GM19395 (cell line): Measurements from ENCODE around the gene EHBP1L1.
"Not testable (repeated sequence)": the region's sequence is repeated elsewhere in the genome, so short reads cannot be mapped to it uniquely, and the experiment has no call there.

ENCODE experiments used
- ATAC-seq: cut with Tn5 transposase; IDR thresholded peaks from one replicate; pipeline ENCODE4 v1.9.1; 2021; ENCODE audit warnings: mild to moderate bottlenecking, moderate library complexity; ENCODE audit not compliant: unreplicated experiment

EHBP1L1 gene

DNA sequence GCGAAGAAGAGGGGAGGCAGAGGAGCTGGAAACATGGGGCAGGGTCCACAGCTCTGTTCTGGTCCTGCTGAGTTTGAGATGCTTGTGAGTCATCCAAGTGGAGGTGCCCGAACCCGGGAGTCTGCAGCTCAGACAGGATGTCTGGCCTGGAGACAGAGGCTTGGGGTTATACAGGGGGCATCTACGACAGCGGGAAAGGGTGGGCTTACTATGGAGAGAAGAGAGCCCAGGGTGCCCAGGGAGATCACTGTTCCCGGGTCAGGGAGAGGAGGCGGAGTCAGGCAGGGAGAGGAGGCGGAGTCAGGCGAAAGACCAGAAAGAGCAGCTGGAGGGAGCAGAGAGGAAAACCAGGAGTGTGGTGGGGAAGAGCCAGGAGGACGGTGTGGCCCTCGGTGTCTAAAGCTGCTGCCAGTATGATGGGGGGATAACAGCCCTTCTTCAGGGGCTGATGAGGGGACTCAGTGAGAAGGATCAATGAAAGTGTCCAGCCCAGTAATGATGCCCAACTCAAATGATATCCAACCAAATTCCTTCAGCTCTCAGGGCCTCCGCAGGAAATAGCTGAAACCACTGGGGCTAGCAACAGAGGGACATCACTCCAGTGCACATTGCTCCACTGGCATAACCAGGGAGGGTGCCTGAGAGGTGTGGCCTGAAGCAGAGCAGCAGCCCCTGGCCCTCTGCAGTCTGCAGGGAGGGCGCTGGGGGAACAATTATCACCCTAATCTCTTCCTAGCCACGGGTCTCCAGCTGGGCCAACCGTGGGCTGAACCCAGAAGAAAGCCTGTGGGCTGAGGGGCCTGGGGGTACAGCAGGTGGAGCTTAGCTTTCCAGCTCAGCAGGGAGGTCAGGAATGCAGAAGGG lies 15.1 kb upstream of the EHBP1L1 start:
- ATAC-seq: no peak

DNA sequence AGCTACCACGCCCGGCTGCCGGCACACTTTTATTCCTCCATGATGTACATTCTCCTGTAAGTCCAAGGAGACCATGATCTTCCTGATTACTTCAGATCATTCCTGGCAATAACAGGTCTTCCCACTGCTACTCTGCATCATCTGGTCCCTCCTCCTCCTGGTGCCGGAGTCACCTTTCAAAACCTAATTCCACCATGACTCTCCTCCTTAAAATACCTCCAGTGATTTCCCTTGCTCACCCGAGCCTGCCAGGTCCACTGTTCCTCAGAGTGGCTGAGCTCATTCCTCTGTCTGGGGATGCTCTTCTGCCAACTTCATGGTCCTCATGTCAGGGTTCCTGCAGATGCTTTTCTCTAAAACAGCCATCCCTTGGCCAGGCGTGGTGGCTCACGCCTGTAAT lies 13.8 kb upstream of the EHBP1L1 start:
- ATAC-seq: no peak

DNA sequence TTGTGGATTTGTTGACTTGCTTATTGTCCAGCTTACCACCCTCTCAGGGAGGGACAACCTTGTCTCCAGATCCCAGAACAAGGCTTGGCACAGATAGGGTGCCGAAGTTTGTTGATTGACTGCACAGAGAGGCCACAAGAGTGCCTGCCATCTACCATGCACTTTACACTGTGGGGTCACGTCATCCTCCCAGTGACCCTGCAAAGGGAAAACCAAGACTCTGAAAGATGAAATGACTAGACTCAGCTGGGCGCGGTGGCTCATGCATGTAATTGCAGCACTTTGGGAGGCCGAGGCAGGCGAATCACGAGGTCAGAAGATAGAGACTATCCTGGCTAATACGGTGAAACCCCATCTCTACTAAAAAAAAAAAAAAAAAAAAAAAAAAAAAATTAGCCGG lies 13.1 kb upstream of the EHBP1L1 start:
- ATAC-seq: no peak

DNA sequence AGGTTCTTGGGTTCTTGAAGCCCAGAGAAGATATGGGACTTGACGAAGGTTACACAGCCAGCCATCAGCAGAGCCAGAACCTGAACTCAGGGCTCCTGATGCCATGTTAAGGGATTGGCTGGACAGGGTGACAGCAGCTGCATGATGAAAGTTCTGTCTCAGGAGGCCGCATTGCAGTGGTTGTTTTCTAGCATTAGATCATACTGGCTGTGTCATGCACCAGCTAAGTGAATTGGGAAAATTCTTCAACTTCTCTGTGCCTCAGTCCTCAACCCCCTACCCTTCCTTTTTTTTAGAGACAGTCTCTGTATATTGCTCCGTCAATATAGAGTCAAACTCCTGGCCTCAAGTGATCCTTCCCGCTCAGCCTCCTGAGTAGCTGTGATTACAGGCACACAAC lies 12.3 kb upstream of the EHBP1L1 start:
- ATAC-seq: no peak

DNA sequence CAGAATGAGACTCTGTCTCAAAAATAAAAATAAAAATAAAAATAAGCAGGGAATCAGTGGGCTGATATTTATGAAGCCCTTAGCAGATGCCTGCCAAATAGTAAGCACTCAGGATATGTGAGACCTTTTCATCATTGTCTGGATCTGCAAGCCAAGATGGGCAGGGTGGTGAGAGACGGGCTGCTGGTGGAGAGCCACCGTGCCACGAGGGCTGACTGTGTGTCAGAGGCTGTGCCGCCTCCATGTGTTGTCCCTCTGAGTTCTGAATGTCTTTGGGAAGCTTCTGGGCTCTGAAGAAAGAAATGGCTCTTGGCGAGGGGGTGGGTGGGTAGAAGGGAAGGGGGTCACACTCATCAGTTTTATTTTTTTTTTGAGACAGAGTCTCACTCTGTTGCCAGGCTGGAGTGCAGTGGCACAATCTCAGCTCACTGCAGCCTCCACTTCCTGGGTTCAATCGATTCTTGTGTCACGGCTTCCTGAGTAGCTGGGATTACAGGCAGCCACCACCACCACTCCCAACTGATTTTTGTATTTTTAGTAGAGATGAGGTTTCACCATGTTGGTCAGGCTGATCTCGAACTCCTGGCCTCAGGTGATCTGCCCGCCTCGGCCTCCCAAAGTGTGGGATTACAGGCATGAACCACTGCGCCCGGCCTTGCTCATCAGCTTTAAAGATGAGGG lies 10.8 kb upstream of the EHBP1L1 start:
- not testable (repeated sequence) for ATAC-seq

DNA sequence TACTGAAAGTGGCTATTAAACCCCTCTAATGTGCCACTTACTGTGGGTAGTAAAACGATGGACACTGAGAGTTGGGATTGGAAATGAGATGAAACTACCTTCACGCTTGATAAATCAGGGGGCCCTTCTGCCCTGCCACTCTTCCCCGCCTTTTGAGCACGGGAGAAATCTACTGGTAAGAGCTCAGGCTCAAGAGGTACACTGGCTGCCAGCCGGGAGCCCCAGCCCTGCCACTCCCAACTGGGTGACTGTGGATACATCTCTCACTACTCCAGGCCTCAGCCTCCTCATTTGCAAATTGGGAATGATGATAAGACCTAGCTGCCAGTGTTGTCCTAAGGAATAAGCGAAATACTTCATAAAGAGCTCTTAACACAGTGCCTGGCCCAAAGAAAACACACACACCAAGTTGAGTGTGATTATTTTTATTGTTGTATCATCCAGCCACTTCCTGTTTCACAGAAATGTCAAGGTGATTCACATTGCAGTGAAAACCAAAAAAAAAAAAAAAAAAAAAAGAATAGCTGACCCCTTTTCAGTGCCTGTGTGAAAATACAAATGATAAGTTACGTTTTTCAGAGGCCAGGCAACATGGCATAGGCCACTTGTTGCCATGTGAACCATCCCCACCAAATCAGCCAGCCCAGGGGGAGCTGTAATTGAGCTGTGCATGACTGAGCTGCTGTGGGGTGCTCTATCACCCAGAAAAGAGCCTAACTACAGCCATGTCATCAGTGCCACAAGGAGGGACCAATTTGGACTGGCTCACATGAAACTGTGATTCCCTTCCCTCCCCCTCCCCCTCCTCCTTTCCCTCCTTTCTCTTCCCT lies 10.0 kb upstream of the EHBP1L1 start:
- no peak for ATAC-seq

DNA sequence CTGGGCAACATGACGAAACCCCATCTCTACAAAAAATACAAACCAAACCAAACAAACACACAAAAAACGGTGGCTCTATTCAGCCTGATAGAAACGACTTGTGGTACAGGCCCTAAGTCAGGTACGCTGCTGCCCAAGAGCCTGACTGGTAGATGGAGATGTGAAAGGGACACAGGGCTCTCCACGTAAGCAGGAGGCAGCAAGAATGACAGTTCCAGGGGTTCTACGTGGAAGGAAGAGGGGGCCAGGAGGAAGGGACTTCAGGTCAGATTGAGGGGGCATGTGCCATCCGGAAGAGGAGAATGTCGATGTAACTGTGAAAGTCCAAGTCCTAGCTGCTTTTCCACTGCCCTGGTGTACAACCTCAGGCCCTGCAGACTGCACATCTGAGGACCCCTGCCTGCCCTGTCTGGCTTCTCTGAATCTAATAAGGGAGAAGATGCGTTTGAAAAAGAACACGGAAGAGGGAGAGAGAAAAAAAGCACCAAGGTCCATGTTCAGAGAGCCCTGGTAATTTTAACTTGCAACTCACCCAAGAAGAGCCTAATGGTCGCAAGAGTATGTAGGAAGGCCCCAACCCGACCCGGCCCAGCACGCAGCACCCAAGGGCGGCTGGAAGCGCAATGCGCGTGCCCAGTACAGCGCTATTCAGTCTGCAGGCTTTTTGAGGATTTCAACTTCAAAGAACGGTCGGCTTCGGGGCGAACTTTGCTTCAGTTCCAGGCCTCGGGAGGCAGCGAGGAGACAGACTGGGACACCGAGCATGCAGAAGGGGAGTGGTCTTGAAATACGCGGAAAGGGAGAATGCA lies 6.5 kb upstream of the EHBP1L1 start:
- ATAC-seq: peak; percentile 11

DNA sequence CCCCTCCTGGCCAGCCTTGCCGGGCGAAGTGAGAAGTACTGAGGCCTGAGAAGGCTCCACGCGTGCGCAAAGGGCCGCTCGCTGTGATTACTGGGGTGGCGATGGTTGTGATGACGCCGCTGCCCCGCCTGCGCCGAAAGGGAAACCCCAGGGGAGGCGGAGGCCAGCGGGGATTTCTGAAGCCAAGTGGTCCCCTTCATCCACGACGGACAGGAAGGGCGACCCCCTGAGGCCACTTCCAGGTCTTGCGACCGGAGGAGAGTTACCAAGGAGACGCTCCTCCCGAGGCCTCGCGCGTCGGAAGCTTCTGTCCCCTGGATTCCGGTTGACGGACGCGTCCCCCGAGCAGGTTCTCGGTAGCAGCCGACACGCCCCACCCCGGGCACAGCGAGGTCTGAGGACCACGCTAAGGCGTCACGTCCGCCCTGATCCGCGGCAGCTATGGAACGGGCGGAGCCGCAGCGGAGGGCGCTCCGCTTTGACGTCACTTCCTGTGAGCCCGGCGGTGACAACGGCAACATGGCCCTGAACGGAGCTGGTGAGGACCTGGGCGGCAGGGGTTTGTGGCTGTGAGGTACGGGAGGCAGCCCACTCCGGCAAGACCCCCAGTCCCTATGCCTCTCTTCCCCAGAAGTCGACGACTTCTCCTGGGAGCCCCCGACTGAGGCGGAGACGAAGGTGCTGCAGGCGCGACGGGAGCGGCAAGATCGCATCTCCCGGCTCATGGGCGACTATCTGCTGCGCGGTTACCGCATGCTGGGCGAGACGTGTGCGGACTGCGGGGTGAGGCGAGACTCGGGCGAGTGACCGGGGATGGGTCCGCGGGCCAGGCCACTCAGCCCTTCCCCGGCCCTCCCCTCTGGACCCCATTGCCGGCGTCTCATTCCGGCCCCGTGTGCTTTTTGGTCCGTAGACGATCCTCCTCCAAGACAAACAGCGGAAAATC lies 5.6 kb upstream of the EHBP1L1 start, which contains the start of gene ZNRD2:
TSS of gene ZNRD2 (plus strand) at position 505 of the 946 bp plus-strand sequence. CDS start at position 520, 15 bp downstream.
- ATAC-seq: peak; percentile 65

DNA sequence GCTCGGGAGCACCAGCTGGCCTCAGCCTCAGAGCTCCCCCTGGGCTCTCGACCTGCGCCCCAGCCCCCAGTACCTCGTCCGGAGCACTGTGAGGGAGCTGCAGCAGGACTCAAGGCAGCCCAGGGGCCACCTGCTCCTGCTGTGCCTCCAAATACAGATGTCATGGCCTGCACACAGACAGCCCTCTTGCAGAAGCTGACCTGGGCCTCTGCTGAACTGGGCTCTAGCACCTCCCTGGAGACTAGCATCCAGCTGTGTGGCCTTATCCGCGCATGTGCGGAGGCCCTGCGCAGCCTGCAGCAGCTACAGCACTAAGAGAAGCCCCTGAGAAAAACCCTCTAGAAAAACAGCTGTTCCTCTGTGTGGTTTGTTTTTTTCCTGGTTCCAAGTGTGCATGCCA lies 4.4 kb upstream of the EHBP1L1 start:
- ATAC-seq: no peak

DNA sequence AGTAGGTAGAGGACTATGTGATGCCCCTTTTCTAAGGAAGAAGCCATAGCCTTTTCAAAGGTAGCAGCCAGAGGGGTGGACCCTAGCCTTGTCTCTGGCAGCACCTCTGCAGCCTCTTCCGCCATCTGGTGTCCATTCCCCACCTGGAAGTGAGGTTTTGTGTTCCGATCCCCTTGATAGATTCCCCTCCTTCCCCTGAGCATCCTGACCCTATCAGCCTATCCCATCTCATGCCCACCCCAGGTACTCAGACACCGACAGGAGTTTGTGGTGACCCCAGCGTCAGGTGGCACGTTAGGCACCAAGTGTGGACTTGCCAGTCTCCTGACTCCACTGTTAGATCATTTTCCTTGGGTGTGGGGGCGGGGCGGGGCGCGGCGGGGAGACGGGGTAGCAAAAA lies 3.9 kb upstream of the EHBP1L1 start:
- ATAC-seq: no peak

DNA sequence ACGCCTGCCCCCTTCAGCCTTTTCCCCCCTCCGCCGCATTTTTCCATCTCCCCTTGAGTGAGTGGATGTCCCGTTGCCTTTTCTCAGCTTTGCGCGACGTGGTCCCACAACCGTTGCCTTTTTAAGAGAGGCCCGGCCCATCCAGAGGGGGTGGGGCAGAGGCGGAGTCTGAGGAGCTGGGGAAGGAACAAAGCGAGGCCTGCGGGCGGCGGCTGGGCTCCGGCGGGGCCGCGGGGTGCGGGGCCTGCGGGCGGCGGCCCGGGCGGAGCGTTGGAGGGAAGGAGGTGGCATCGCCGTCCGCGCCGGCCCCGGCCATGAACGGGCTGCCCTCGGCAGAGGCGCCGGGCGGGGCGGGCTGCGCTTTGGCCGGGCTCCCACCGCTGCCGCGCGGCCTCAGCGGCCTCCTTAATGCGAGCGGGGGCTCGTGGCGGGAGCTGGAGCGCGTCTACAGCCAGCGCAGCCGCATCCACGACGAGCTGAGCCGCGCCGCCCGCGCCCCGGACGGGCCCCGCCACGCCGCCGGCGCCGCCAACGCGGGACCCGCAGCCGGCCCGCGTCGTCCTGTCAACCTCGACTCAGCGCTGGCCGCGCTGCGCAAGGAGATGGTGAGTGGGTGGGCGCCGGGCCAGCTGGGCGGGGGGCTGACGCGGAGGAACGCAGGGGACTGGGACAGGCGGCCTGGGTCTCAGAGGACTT lies 3.3 kb upstream of the EHBP1L1 start, which contains the start of gene FAM89B:
TSS of gene FAM89B (plus strand) at position 183 of the 696 bp plus-strand sequence. CDS start at position 315, 132 bp downstream.
- no peak for ATAC-seq

DNA sequence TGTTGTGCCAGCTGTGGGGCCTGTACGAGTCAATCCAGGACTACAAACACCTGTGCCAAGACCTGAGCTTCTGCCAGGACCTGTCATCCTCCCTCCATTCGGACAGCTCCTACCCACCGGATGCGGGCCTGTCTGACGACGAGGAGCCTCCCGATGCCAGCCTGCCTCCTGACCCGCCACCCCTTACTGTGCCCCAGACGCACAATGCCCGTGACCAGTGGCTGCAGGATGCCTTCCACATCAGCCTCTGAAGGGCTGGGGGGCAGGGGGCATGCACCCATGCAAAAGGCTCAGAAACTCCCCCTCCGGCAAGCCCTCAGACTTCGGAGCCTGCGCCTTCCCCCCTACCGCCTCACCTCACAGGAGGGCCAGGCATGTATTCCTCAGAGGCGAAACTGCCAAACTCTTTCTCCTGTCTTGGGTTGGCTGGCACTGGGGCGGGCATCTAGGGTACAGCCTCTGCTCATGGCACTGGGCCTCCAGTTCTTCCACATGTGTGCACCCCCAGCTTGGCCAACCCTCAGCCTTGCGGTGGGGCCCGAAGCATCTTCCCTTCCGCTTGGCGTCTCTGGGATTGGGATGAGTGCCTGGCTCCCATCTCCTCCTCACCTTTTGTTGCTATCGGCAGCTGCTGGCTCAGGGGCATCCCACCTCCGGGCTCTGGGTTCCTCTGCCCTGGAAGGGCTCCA lies 2.3 kb upstream of the EHBP1L1 start:
- no peak for ATAC-seq

DNA sequence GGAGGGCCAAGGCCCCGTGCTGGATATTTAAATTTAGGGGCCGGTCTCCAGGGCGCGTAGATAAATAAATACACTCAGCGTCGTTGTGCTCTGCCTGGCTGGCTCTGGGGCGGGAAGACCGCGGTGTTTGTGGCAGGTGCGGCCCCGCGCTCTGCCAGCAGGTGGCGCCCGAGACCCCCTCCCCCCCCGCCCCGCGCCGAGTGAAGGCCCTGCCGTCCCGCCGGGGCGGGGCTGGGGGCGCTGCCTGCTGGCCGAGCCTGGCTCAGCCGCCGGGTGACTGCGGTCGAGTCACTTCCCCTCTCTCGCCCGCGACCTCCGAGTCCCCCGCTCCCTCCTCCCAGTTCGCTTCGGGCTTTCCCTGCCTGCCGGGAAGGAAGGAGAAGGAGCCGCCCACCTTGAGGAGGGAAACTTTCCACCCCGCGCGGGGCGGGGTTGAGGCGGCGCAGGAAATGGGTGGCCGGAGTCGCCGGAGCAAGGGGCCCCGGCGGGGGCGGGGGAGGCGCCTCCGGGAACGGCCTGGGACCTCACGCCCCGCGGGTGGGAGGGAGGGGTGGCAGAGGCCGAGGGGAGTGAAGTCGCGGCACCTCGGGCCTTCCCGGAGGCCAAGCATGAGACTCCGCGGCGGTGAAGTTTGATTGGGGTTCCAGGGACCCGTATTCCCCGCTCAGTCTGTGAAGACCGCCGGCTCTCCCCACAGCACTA lies 1.6 kb upstream of the EHBP1L1 start:
- ATAC-seq: peak; percentile 38

DNA sequence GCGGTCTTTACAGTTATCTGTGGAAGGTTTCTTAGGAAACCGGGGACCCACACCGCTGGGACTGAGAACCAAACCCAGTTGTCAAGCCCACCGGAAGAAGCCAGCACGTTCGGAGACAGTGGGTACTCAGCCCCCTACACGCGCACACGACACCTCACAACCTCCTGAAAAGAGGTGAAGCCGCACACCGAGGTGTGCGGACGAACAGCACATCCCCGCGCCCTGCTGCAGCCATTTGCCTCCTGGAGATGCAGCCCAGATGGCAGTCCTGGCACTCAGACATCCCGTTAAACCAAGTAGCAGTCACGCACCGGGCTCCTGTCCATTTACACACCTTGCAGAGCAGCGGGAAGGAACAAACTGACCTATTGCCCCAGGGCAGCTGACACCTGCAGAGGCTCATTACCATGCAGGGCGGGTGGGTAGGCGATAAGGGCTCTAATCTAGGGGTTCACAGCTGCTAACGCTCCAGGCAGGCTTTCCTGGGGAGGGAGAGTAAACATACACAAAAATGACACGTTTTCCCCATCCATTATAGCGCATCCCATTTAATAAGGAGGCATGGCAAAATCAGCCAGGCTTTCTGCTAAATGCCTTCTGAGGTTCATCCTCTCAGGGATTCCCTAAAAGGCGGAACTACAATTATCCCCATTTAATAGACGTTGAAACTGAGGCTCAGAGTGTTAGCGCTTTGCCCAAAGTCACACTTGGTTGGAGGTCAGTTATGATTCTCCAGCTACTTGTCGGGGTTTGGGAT lies 864 bp upstream of the EHBP1L1 start:
- no peak for ATAC-seq

DNA sequence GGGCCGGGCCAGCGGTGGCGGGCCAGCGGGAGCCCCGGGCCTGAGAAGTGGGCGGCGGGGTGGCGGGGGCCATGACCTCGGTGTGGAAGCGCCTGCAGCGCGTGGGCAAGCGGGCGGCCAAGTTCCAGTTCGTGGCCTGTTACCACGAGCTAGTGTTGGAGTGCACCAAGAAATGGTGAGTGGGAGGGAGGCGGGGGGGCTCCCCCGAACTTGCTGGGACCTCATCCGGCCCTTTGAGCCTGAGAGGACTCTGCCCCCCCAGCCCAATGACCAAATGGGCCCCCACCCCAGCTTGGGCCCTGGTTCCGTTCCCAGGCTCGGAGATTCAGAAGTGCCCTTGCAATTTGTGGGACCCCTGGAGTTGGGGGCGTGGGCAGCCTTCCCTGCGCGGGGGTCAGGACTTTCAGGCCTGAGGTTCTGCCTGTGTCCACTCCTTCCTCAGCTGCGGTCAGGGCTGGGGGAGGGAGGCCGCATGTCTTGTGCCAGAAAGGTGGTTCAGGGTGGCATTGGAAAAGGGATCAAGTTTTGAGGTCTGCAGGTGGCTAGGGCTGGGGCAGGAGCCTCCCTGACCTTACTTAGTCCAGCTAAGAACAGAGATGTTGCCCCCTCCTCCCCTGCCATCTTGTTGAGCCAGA lies 496 bp downstream of the EHBP1L1 start:
- no peak for ATAC-seq
